RWPE1 (cell line): ENCODE data around the gene PTPN21.

Experiments
- CTCF ChIA-PET: fragments of 350-600 bp; sonication (Branson Sonifier 250); formaldehyde crosslinking; extraction: SDS; loops from one replicate; lab custom pipeline; 2021; lab: Yijun Ruan, JAX
- POLR2A ChIA-PET: fragments of 400-600 bp; formaldehyde crosslinking; extraction: SDS; loops from one replicate; lab custom pipeline; 2020; ENCODE audit warnings: antibody characterized with exemption; ENCODE audit not compliant: low non-redundant PET; lab: Yijun Ruan, JAX
- DNase-seq: peaks from one replicate; pipeline ENCODE4 v3.0.0; 2012; ENCODE audit warnings: low spot score
- H3K27ac ChIP-seq: fragments of 450-650 bp; 2 replicates; pipeline ENCODE4 v1.5.1; 2017
- CTCF ChIP-seq: fragments of 450-650 bp; conservative IDR thresholded peaks from 2 replicates; pipeline ENCODE4 v1.5.1; 2017; ENCODE audit warnings: low read depth, mild to moderate bottlenecking

PTPN21 gene

DNA sequence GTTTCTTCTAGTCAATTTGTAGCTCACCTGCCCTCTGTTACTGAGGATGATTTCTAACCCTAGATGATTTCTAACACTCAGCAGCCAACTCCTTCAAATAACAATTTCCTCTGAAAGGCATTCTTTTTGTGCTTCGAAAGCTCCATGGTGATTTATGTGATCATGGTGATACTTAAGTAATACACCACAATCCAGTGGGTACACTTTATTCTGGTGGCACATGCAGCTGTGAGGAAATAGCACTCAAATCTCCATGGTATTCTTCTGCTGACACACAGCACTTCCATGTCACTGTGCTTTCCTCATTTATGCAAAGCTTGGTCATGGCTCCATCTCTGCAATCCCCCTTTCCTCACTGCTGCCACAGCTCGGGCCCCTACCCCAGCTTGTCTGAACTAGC, 73.7 kb downstream of the PTPN21 start:
- H3K27ac ChIP-seq: no peak overlapping the region
- ChIA-PET CTCF (interaction anchor here (0.5 kb wide), 1 partner anchor 422 kb away, joined by 7 read pairs; no protein-coding TSS in a partner anchor), POLR2A (no interaction called here)
- no peak for DNase-seq
- no peak for TF ChIP-seq CTCF

- CTCF ChIA-PET: no interaction called here
- no peak for DNase-seq
- no peak for TF ChIP-seq CTCF
- no peak overlapping the region for H3K27ac ChIP-seq
- POLR2A ChIA-PET: no interaction called here
These were observed 75.2 kb downstream of the PTPN21 start for GRCh38 chr14:88479574-88479987.

DNA sequence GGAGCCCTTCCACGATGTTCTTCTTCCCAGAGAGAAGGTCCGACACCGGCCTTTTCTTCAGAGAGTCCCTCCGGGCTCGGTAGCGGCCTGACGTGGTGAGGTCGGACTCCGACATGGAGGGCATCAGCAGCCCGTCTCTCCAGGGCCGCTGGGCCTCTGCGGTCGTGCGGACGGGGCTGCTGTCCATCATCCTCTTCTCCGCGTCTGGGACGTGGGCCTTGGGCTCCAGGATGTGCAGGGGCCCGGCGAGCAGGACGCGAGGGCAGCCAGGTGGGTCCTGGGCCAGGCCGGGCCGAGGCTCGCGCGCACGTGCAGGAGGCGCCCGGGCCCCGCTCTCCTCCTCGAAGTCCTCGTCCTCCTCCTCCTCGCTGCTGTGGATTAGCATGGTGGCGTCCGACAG, 75.9 kb downstream of the PTPN21 start:
- no peak for DNase-seq
- POLR2A ChIA-PET: no interaction called here
- no peak for TF ChIP-seq CTCF
- CTCF ChIA-PET: no interaction called here
- H3K27ac ChIP-seq: no peak overlapping the region

DNA sequence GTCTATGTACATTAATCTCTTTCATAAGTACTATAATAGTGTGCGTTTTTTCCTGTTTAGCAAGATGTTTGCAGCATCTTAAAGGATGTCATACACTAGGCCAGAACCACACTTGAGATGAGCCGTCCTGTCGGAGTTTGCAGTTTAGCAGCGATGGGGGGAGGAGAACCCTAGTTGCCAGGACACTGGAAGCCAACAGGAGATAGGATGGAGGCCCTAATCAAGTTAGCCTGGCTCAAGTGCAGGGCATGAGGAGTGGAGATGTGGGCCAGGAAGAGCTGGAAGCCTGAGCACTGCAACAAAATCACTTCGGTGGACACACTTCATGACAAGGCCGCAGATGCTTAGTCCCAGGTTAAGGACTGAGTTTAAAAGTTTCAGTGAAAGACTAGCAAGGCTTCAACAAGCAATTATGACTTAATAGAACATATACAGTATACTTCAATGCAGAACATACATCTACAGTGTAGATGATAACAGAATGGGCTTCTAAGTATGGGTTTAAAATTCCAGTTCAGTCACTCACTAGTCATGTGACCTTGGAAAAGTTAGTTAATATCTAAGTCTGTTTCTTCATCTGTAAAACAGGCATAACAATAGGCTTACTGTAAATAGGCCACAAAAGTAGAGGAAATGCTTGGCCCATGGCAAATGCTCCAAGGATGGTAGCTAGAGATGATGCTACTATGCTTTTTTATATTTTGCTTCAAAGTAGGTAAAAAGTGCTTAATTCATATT, 77.1 kb downstream of the PTPN21 start:
- no peak for DNase-seq
- no peak for TF ChIP-seq CTCF
- ChIA-PET POLR2A (no interaction called here), CTCF (no interaction called here)
- no peak overlapping the region for H3K27ac ChIP-seq

DNA sequence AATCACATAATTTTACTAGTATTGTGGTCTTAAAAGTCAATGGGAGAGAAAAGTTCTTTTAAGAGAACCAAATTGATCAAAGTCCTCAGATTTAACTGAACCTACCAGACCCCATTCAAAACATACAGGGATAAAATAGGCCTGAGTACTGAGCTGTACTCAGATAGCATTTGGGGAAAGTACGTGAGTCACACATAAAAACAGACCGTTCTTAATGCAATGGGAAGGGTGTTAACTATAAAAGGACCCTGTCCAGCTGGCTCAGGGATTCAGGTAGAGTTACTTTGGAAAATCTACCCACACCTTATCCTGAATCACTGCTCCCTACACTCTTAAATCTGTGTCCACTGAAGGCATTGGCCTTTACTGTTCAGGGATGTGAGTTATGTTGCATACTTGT, 78.0 kb downstream of the PTPN21 start:
- DNase-seq: no peak

DNA sequence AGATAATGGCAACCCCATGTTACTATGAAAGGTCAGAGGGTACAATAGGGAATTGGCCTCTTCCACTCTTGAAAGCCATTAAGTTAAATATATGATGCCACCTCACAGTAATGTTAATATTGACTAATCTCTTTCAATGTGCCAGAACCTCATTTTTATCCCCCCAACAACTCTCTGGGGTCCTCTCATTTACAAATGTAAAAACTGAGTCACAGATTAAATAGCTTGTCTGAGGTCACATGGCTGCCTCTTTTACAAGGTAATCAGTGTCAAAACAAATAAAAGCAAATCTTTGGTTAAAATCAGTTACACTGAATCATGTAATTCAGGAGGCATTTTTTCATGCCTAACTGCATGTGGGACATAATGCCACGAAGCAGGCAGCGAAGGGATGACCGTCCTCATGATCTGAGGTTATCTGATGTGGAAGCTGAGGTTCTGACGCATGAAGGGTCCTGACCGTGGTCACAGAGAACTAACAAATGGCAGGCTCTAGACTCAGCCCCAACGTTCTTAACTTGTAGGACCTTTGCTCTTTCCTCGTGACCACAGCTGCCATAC, 78.5 kb downstream of the PTPN21 start:
- CTCF ChIA-PET: no interaction called here
- H3K27ac ChIP-seq: no peak overlapping the region
- POLR2A ChIA-PET: no interaction called here
- TF ChIP-seq CTCF: no peak
- no peak for DNase-seq

More for the DNA sequence above, 78.0 kb downstream of the PTPN21 start:
- POLR2A ChIA-PET: no interaction called here
- CTCF ChIA-PET: no interaction called here
- no peak overlapping the region for H3K27ac ChIP-seq
- no peak for TF ChIP-seq CTCF
